ENCODE data around the gene FAF2.

DNA sequence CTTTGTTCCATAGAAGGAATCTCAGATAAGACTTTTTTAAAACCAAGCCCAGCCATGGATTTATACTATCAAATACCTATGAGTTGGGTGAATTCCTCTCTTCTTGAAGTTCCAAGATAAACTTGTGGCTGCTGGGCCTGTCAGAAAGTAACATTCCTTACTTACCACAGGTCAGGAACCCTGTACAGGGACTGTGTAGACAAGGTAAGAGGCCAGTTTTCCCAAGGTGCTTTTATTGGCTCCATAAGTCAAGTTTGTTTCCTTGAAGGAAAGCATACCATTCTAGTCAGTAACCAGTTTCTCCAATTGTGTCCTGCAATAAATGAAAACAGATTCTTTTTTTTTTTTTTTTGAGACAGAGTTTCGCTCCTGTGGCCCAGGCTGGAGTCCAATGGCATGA, 23.0 kb upstream of the FAF2 start:
- TF ChIP-seq, protein P1, sequence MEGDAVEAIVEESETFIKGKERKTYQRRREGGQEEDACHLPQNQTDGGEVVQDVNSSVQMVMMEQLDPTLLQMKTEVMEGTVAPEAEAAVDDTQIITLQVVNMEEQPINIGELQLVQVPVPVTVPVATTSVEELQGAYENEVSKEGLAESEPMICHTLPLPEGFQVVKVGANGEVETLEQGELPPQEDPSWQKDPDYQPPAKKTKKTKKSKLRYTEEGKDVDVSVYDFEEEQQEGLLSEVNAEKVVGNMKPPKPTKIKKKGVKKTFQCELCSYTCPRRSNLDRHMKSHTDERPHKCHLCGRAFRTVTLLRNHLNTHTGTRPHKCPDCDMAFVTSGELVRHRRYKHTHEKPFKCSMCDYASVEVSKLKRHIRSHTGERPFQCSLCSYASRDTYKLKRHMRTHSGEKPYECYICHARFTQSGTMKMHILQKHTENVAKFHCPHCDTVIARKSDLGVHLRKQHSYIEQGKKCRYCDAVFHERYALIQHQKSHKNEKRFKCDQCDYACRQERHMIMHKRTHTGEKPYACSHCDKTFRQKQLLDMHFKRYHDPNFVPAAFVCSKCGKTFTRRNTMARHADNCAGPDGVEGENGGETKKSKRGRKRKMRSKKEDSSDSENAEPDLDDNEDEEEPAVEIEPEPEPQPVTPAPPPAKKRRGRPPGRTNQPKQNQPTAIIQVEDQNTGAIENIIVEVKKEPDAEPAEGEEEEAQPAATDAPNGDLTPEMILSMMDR (IDR thresholded peaks at IDR 0.05), result no peak
- TF ChIP-seq POLR2A (IDR thresholded peaks at IDR 0.05), result no peak
